C4-2B (cell line): ENCODE results near the gene LITAF.
"Not testable (repeated sequence)": the region's sequence is repeated elsewhere in the genome, so short reads cannot be mapped to it uniquely, and the experiment has no call there.

Experiments
- H3K27ac ChIP-seq: fragments of 450-650 bp; 2 replicates; pipeline ENCODE4 v1.5.1; 2017
- ZFX ChIP-seq: fragments of 450-650 bp; IDR thresholded peaks from 2 replicates; pipeline ENCODE4 v1.6.1; 2017
- TF ChIP-seq, protein P1 (sequence below): fragments of 450-650 bp; conservative IDR thresholded peaks from 2 replicates; pipeline ENCODE4 v1.5.1; 2017; ENCODE audit warnings: mild to moderate bottlenecking

Gene LITAF

DNA sequence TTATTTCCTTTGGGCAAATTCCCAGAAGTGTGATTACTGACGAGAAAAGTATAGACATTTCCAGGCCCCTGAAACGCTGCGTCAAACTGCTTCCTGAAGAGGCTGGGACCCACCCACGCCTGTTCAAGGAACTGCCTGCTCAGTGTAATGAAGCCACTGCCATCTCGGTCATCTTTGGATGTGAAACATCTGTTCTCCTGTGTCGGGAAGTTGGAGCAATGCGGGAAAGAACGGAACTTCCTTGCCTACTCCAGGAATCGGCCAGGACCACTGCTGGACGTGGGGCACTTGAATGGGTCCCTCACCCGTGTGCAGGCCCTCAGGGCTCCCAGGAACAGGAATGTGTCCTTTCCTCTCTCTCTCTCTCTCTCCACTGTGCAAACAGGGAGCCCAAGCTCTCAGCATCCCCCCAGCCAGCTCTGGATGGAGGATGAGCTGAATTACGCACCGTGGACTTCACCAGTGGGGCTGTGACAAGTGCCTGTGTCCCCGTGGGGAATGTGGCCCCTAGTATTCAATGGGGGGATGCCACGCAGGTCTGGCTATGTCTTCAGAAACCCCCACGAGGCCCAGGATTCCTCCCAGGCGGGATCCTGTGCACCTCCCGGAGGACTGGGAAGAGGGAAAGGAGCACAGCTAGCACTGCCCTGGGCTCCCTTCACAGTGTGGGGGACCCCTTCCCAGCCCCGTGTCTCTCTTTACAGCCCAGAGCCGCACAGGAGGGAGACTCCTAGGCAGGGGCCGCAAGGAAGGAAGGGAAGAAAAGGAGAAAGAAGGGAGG is 18.3 kb upstream of the LITAF start:
- H3K27ac ChIP-seq: no peak overlapping the region
- TF ChIP-seq, protein P1, sequence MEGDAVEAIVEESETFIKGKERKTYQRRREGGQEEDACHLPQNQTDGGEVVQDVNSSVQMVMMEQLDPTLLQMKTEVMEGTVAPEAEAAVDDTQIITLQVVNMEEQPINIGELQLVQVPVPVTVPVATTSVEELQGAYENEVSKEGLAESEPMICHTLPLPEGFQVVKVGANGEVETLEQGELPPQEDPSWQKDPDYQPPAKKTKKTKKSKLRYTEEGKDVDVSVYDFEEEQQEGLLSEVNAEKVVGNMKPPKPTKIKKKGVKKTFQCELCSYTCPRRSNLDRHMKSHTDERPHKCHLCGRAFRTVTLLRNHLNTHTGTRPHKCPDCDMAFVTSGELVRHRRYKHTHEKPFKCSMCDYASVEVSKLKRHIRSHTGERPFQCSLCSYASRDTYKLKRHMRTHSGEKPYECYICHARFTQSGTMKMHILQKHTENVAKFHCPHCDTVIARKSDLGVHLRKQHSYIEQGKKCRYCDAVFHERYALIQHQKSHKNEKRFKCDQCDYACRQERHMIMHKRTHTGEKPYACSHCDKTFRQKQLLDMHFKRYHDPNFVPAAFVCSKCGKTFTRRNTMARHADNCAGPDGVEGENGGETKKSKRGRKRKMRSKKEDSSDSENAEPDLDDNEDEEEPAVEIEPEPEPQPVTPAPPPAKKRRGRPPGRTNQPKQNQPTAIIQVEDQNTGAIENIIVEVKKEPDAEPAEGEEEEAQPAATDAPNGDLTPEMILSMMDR: no peak
- TF ChIP-seq ZFX: no peak

DNA sequence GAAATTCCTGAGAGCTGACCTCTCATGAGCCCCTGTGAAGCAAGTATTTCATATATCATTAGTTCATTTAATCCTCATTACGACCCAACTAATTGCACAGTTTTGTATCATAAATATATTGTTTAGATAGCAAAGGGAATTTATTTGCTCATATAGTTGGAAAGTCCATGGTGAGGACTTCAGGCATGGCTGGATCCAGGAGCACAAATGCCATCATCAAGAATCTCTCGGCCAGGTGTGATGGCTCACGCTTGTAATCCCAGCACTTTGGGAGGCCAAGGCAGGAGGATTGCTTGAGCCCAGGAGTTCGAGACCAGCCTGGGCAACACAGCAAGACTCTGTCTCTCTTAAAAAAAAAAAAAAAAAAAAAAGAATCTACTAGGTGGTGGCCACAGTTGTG is 17.6 kb upstream of the LITAF start:
- H3K27ac ChIP-seq: not testable (repeated sequence)

GRCh38 chr16:11603331-11603750 is 16.6 kb upstream of the LITAF start:
- no peak for TF ChIP-seq ZFX
- TF ChIP-seq, protein P1: no peak
- no peak overlapping the region for H3K27ac ChIP-seq

DNA sequence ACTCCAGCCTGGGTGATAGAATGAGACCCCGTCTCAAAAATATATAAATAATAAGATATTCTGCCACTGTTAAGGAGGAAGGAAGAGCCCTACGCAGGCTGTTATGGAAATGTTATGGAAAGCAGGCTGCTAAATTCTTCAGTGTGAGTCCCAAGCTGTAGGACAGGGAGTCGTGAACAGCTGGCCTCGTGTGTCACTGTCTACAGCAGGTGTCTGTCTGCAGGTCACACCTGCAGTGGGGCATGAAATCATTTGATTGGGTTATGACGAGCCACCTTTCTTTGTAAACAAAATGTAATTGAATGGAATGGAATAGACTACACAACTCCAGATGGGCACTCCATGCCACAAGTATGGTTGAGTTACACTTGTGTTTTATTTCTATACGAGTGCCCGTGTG is 15.6 kb upstream of the LITAF start:
- TF ChIP-seq, protein P1: no peak
- TF ChIP-seq ZFX: no peak
- H3K27ac ChIP-seq: no peak overlapping the region

- no peak overlapping the region for H3K27ac ChIP-seq
- no peak for TF ChIP-seq ZFX
- TF ChIP-seq, protein P1: no peak
Measured at GRCh38 chr16:11601911-11602310, 15.2 kb upstream of the LITAF start.

GRCh38 chr16:11601425-11601824 is 14.7 kb upstream of the LITAF start:
- TF ChIP-seq, protein P1: no peak
- TF ChIP-seq ZFX: no peak

DNA sequence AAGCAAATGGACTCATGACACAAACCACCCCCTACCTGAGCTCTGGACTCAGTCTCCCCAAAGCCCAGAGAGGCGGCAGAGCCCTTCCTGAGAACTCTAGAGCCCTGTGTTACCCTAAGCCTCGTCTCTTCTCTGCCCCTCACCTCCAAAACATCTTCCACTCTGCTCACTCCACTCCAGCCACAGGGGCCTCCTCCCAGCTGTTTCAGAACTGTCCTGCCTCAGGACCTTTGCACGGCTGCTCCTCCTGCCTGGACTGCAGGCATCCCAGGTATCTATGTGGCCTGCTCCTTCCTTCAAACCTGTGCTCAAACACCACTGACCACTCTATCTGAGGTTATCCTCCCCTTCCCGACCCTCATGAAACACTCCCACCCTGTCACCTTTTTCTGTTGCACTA is 12.9 kb upstream of the LITAF start:
- no peak for TF ChIP-seq ZFX
- TF ChIP-seq, protein P1: no peak

More at GRCh38 chr16:11601425-11601824, 14.7 kb upstream of the LITAF start:
- no peak overlapping the region for H3K27ac ChIP-seq

More for the DNA sequence above, 12.9 kb upstream of the LITAF start:
- H3K27ac ChIP-seq: no peak overlapping the region
